Measurements from ENCODE around the gene ATP4B.
"Not testable (repeated sequence)": the region's sequence is repeated elsewhere in the genome, so short reads cannot be mapped to it uniquely, and the experiment has no call there.

The ATP4B gene

GRCh38 chr13:113623491-113624234, 34.3 kb downstream of the ATP4B start:
- DNase-seq = peak; percentile 33

DNA sequence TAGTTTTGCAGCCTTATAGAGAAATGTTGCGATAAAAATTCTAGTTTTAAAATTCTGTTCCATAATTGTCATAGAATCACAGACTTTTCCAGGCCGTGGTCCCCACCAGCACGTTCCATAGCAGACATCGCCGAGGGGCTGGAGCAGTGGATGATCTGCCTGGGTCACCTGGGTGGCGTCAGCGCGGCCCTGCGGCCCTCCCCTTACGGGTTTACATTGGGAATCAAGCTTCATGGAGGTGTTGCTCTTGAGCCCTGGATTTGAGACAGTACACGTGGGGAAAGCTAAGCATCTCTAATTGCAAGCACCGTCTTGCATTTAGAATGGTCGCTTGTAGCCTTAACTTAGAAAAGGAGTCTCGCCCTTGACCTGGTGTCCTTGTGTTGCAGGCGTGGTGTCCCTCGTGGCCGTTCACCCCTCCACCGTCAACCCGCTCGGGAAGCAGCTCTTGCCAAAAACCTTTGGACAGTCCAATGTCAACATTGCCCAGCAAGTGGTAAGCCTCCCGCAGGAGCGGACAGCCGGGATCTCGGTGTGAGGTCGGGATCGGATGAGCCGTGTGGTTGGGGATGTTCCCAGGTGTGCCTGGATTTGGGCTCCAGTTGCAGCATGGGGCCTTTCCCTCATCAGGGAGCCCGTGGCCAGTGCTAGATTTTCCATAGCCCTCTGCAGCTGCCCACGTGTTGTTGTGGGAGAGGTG, 35.1 kb downstream of the ATP4B start:
- DNase-seq = no peak

- DNase-seq = not testable (repeated sequence)
These were observed 35.9 kb downstream of the ATP4B start for GRCh38 chr13:113621986-113622550.

DNA sequence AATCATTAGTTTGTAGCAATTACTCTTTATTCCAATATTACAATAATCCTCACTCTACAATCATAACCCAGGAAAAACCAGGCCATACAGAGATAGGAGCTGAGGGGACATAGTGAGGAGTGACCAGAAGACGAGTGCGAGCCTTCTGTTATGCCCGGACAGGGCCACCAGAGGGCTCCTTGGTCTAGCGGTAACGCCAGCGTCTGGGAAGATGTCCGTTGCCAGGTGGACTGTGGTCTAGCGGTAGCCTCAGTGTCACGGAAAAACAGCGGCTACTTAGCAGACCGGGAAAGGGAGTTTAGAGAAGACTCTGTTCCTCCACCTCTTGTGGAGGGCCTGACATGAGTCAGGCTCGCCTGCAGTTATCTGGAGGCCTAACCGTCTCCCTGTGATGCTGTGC, 36.5 kb downstream of the ATP4B start:
- not testable (repeated sequence) for DNase-seq

GRCh38 chr13:113621046-113621445, 37.0 kb downstream of the ATP4B start:
- no peak for DNase-seq

- no peak for DNase-seq
These were observed 37.8 kb downstream of the ATP4B start for GRCh38 chr13:113620036-113620796.

DNA sequence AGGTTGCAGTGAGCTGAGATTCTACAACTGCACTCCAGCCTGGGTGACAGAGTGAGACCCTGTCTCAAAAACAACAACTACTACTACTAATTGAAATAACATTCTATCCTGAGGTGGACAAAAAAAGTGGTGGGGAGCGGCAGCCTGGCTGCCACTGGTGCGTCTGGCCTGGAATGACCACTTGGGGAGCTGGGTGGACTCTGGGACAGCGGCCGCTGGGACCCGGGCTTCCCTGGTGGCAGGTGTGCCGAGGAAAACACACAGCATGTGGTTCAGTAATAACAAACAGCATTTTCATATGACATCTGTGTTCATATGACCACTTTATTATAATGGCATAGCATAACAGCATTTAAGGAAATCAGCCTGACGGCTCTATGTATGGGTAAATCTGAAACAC, 39.5 kb downstream of the ATP4B start:
- DNase-seq = no peak

DNA sequence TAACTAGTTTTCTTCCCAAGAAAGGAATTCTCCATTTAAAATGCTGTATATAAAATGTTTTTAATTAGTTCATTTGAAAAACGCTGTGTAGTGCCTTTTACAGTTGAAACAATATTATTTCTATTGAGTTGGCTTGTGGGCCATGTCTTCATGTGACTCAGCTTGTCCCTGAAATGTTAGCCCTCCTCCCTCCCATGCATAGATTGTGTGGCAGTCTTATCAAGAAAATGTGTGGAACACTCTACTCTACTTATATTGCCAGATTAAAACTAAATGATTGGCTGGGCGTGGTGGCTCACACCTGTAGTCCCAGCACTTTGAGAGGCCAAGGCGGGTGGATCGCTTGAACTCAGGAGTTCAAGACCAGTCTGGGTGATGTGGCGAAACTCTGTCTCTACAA, 40.0 kb downstream of the ATP4B start:
- DNase-seq = peak; percentile 53

GRCh38 chr13:113616991-113617749, 40.8 kb downstream of the ATP4B start:
- peak; percentile 27 for DNase-seq

GRCh38 chr13:113616281-113616906, 41.6 kb downstream of the ATP4B start:
- DNase-seq = peak; percentile 81

DNA sequence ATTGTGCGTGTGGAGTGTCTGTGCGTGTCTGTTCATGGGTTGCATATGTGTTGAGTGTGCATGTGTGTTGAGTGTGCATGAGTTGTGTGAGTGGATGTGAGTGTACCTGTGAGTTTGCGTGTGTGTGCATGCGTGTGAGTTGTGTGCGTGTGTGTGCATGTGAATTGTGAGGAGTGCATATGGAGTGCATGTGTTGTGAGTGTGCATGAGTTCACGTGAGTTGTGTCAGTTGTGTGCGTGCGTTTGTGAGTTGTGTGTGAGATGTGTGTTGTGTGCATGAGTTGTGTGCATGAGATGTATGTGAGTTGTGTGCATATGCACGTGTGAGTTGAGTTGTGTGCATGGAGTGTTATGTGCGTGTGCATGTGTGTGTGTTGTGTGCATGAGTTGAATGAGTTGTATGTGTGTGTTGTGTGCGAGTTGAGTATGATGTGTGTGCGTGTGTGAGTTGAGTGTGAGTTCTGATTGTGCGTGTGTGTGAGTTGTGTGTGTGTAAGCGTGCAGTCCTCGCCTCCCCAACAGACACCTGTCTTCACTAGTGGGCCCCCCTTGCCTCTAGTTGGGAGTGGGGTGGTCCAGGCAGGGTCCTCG, 44.1 kb downstream of the ATP4B start:
- no peak for DNase-seq

DNA sequence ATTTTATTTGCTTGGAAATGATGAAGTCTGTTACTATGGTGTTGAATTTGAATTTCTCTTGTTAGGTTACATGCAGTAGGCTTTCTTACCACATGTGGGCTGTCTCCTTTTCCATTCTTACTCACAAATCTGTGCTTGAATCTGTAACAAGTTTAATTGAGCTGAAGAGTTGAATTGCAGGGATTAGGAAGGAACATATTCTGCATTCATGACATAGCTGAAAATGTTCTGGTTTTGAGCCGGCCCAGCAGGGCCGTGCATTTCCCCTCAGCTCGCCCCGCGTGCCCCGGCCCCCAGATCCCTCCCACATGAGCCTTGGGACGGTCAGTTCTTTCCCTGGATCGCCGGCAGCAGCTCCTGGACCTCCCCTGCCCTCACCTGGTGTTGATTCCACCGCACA, 45.4 kb downstream of the ATP4B start:
- no peak for DNase-seq

DNA sequence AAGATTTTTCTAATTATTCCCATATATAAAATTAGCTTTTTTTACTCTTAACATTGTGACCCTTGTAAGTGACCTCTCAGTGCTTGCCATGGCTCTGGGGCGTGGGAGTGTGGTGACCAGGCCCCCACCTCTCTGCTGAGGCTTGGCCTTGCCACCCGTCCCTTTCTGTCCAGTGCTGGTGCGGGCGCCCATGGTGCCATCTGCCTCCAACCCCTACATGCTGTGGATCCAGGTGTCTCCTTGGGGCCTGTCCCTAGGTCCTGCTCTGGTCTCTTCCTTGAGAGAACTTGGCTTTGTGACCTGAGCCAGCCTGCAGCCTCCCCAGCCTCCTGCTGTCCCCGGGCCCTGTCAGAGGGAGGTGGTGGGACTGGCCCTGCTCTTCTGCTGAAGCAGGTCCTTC, 46.0 kb downstream of the ATP4B start:
- no peak for DNase-seq

DNA sequence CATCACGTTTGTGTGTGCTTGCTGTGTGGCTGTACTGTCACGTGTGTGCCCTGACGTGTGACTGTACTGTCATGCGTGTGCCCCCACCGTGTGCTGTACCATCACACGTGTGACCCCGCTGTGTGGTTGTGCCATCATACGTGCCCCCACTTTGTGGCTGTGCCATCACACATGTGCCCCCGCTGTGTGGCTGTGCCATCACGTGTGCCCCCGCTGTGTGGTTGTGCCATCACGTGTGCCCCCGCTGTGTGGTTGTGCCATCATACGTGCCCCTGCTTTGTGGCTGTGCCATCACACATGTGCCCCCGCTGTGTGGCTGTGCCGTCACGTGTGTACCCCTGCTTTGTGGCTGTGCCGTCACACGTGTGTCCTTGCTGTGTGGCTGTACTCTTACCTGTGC, 47.7 kb downstream of the ATP4B start:
- no peak for DNase-seq

GRCh38 chr13:113609616-113610015, 48.4 kb downstream of the ATP4B start:
- no peak for DNase-seq

GRCh38 chr13:113608967-113609533, 48.9 kb downstream of the ATP4B start:
- DNase-seq = no peak

DNA sequence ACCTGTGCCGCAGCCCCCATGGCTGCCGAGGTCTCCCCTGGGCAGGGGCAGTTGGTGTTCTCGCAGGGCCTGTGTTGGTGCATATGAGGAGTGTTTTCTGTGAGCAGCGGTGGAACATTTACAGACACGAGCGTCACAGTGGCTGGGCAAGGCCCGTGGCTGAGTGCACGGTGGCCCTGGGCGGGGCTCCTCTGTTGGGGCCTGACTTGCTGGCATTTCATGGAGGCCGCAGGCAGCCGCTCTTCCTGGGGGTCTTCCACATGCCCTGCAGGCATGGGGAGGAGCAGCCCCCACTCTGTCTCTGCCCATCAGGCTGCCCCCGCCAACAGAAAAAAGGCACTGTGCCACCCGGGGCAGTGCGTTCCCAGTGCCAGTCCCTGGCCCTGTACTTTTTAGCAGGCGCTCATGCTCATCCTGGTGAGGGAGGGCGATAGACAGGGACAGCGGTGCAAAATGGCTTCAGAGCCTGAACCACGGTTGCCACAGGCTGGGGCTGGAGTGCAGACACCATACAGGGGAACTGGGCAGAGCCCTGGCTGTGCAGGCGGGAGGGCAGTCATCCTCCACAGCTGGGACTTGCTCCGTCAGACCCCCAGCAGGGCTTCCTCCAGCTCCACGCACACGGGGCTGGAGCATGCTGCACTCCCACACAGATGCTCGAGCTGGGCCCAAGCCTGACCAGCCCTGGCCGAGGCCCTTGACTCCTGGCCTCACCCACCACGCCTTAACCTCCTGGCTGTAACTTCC, 49.9 kb downstream of the ATP4B start:
- no peak for DNase-seq

DNA sequence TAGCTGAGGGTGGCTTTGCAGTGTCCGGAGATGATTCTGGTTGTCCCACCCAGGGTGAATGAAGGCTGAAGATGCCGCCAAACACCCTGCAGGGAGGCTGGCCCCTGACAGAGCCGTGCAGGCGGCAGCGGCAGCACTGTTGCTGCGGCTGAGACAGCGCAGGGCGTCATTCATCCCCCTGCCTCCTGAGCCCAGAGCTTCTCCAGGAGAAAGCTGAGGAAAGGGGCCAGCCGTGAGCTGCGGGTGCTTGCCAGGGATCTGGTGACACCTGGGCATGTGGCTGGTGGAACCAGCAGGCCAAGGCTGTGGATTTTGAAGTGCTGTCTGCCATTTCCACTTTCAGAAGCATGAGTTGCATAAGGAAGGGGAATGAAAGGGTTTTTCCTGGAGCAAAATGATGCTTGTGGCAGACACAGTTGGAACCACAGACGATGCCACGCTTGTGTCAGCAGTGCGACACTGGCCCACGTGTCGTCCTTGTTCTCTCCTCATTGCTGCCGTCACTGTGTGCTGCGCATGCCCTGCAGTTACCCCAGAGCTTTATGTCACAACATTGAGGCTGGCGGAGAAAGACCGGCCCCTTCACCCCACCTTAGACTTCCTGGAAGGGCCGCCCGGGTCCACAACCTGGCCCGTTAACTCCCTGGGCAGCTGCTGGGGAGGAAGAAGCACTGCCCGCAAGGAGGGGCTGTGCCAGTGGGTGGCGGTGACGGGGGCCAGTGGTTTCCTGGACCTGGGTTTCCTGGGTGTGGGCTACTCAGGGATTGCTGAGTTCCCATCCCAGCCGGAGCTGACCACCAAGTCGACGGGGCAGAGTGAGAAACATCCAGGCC, 50.7 kb downstream of the ATP4B start:
- DNase-seq = peak; percentile 58

- DNase-seq = no peak
These were observed 52.0 kb downstream of the ATP4B start for GRCh38 chr13:113605866-113606438.
